Tibial nerve (tissue), 4 donors: ENCODE results near the gene GPR139. TPM values are rescaled to one million over a fixed set of nuclear protein-coding genes. Genes with fewer than 3 reads are reported as not detected.

Experiments used
- DNase-seq, 2 donors: peaks; one replicate each; pipeline ENCODE4 v3.0.0-alpha.2; 2019; ENCODE audit warnings: low spot score in 2 of 2
- H3K27ac ChIP-seq, 4 donors: fragments of 200-600 bp; sonication (generic) in 3 of 4; one replicate each; pipeline ENCODE4 v1.5.1; 2017 to 2019; ENCODE audit warnings: mild to moderate bottlenecking in 1 of 4
- H3K27me3 ChIP-seq, 2 donors: fragments of 200-600 bp; sonication (generic) in 1 of 2; one replicate each; pipeline versions ENCODE4 v1.5.1 to v1.6.0; 2017 to 2019
- H3K36me3 ChIP-seq, 3 donors: fragments of 200-600 bp; sonication (generic); one replicate each; pipeline ENCODE4 v1.5.1; 2018 to 2019
- H3K4me1 ChIP-seq, 4 donors: fragments of 200-600 bp; sonication (generic) in 3 of 4; one replicate each; pipeline ENCODE4 v1.5.1; 2017 to 2019
- H3K4me3 ChIP-seq, 4 donors: fragments of 200-600 bp; sonication (generic) in 3 of 4; one replicate each; pipeline ENCODE4 v1.5.1; 2017 to 2019; ENCODE audit warnings: mild to moderate bottlenecking in 1 of 4, moderate library complexity in 1 of 4
- H3K9me3 ChIP-seq, 4 donors: fragments of 200-600 bp; sonication (generic) in 3 of 4; one replicate each; pipeline ENCODE4 v1.5.1; 2017 to 2019
- EP300 ChIP-seq, 2 donors: sonication (generic); formaldehyde crosslinking; IDR thresholded peaks; one replicate each; pipeline ENCODE4 v1.6.1; 2017; ENCODE audit warnings: antibody characterized with exemption in 2 of 2, mild to moderate bottlenecking in 1 of 2
- POLR2A ChIP-seq, 2 donors: fragments of 450-650 bp; IDR thresholded peaks; one replicate each; pipeline ENCODE4 v1.6.1; 2017; ENCODE audit warnings: antibody characterized with exemption in 2 of 2, mild to moderate bottlenecking in 2 of 2, moderate library complexity in 2 of 2
- WGBS, 2 donors: methylation state at CpG; one replicate each; pipeline ENCODE4 v1.1.5; 2018; 5-methylcytosine and 5-hydroxymethylcytosine counted together
- total RNA-seq, 4 donors: library from RNA; depleted of rRNA; stranded (reverse); fragments of >200 nt; gene quantifications; one replicate each; pipeline ENCODE4 v1.1.0, GENCODE V29; 2016
- TF ChIP-seq, protein P1 (sequence below), 5 experiments: fragments of 200-600 bp in 3 of 5; fragments of 450-650 bp in 2 of 5; sonication (generic) in 3 of 5; IDR thresholded peaks; one replicate each; pipeline ENCODE4 v1.5.1; 2016 to 2019; ENCODE audit warnings: antibody characterized with exemption in 5 of 5, mild to moderate bottlenecking in 3 of 5, moderate library complexity in 2 of 5

GPR139 gene
- total RNA-seq, 4 donors from 2014 or later = not detected

DNA sequence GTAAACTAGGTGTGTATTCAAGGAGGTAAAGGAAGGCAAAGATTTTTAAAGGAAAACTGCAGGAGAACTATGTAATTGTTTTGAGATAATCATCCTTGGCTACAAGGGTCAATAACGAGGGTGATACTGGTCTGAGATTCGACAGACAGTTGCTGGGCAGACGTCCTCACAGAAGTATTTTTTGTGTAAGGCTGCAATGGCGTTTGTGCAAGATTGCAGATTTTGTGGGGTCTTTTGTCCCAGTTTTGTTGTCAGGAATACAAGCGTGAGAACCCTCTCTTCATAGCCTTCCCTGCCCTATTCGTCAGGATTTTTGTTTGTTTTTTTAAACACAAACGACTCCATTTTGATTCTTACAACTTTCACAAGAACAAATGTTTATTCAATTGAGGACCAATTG, 57.5 kb downstream of the GPR139 start:
- no peaks in the 10 kb centered on the region for H3K36me3 ChIP-seq
- no peak overlapping the region for H3K27ac ChIP-seq
- H3K27me3 ChIP-seq = no peaks in the 10 kb centered on the region
- WGBS, 2 donors = 42 to 48% methylated on average over 7 of the region's 7 CpGs
- H3K4me1 ChIP-seq = no peaks in the 10 kb centered on the region
- peaks cover 0 to 6% (median 0%) of the 10 kb centered on the region in 4 donors for H3K9me3 ChIP-seq
- TF ChIP-seq EP300 (IDR thresholded peaks at IDR 0.05) = no peak
- TF ChIP-seq, protein P1, sequence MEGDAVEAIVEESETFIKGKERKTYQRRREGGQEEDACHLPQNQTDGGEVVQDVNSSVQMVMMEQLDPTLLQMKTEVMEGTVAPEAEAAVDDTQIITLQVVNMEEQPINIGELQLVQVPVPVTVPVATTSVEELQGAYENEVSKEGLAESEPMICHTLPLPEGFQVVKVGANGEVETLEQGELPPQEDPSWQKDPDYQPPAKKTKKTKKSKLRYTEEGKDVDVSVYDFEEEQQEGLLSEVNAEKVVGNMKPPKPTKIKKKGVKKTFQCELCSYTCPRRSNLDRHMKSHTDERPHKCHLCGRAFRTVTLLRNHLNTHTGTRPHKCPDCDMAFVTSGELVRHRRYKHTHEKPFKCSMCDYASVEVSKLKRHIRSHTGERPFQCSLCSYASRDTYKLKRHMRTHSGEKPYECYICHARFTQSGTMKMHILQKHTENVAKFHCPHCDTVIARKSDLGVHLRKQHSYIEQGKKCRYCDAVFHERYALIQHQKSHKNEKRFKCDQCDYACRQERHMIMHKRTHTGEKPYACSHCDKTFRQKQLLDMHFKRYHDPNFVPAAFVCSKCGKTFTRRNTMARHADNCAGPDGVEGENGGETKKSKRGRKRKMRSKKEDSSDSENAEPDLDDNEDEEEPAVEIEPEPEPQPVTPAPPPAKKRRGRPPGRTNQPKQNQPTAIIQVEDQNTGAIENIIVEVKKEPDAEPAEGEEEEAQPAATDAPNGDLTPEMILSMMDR (IDR thresholded peaks at IDR 0.05) = no peak
- TF ChIP-seq POLR2A (IDR thresholded peaks at IDR 0.05) = no peak
- H3K4me3 ChIP-seq = no peak overlapping the region
- DNase-seq = no peak

DNA sequence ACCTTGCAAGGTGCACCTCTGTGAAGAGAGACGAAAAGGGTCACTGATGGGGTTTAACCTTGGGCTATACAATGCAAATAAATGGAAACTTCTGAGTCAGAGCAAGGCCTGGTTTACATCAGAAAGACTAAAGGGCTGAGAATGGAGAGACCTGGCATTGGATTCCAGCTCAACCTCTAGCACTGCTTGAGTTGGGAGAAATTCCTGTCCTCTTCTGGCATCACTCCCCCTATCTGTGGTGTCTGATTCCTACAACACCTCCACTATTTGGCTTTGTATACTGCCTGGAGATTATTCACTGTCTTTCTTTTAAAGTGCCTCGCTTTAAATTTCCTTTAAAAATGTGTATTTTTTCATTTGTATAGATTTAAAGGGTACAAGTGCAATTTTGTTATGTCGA, 68.8 kb downstream of the GPR139 start:
- Histone ChIP-seq H3K9me3 (peaks cover 0 to 9% (median 0%) of the 10 kb centered on the region in 4 donors), H3K4me3 (no peak overlapping the region), H3K27ac (no peak overlapping the region), H3K36me3 (no peaks in the 10 kb centered on the region), H3K27me3 (no peaks in the 10 kb centered on the region), H3K4me1 (no peaks in the 10 kb centered on the region)
- 44 to 49% methylated on average over 3 of the region's 3 CpGs for whole genome bisulfite sequencing, 2 donors
- no peak for TF ChIP-seq EP300 (IDR thresholded peaks at IDR 0.05)
- TF ChIP-seq POLR2A (IDR thresholded peaks at IDR 0.05) = no peak
- TF ChIP-seq, protein P1 (IDR thresholded peaks at IDR 0.05) = no peak
- no peak for DNase-seq

DNA sequence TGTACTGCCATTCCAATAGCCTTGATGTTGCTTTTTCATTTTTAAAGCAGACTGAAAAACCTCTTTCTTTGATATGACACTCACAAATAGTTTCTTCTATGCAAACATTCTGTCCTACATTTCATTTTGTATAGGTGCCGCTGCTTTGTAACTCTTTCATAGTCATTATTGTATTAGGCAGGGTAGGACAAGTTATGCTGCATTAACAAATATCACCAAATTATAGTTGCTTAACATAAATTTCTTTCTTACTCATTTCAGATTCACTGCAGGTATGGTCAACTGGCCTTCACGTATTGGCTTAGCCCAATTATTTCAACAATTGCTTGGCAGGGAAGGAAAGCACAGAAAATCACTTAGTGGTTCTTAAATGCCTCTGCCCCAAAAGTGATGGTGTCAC, 70.8 kb downstream of the GPR139 start:
- Histone ChIP-seq H3K27ac (no peak overlapping the region), H3K4me1 (no peaks in the 10 kb centered on the region), H3K9me3 (peaks cover 0 to 7% (median 0%) of the 10 kb centered on the region in 4 donors), H3K36me3 (no peaks in the 10 kb centered on the region), H3K27me3 (no peaks in the 10 kb centered on the region), H3K4me3 (no peak overlapping the region)
- TF ChIP-seq, protein P1 (IDR thresholded peaks at IDR 0.05) = no peak
- no peak for TF ChIP-seq POLR2A (IDR thresholded peaks at IDR 0.05)
- TF ChIP-seq EP300 (IDR thresholded peaks at IDR 0.05) = no peak
- no peak for DNase-seq
- WGBS, 2 donors = 90 to 91% methylated on average over 2 of the region's 2 CpGs

DNA sequence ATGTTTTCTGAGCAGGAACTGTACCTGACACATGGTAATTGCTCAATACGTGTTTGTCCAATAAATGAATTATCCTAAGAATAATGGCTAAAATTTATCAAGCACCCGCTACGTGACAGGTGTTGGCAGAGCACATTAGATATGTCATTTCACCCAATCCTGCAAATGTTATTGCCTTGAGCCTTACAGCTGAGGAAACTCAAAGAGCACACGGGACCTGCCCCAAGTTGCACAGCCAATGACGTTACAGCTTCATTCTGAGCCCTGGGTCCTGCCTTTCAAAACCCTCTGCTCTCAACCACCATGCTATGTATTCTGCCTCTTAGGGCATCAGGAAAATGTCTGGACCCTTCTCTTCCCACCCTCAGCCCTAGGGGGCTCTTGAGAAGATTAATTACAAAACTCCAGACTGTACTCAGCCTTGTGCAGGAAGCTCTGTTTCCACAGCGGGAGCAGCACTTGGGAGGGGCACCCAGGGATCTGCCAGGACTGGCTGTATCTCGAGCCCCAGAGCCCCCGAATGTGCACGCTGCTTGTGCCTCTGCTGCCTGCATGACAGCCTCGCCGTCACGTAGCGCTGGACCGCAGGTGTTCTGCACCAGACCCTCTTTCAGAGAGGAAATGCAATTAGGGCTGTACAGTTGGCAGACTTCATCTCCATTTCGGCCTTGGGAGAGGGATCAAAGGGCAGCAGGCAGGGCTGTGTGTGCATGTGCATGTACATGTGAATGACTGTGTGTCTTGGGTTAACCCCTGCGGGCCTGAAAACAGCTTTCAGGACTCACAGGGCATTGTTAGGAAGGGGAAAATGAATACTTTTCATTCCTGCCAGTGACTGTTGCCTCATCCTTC, 71.6 kb downstream of the GPR139 start:
- no peak overlapping the region for H3K4me3 ChIP-seq
- H3K36me3 ChIP-seq = no peaks in the 10 kb centered on the region
- no peak for DNase-seq
- peaks cover 0 to 7% (median 0%) of the 10 kb centered on the region in 4 donors for H3K9me3 ChIP-seq
- no peaks in the 10 kb centered on the region for H3K4me1 ChIP-seq
- WGBS, 2 donors = 62 to 67% methylated on average over 16 of the region's 16 CpGs
- H3K27me3 ChIP-seq = no peaks in the 10 kb centered on the region
- H3K27ac ChIP-seq = no peak overlapping the region
- TF ChIP-seq POLR2A (IDR thresholded peaks at IDR 0.05) = no peak
- TF ChIP-seq, protein P1 (IDR thresholded peaks at IDR 0.05) = no peak
- TF ChIP-seq EP300 (IDR thresholded peaks at IDR 0.05) = no peak

DNA sequence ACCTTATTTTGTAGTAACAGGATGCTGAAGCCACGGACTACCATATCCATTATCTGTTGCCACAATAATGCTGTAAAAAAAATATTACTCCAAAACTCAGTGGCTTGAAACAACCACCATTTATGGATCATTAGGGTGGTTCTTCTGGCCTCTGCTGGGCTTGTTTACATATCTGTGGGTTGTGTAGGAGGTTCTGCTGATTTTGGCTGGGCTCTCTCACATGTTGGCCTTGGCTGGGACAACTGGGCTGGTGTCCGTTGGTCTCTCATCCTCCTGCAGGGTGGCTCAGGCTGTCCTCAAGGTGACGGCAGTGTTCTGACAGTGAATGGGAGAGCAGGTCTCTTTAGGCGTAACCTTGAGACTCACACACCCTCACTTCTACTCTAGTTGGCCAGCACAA, 76.0 kb downstream of the GPR139 start:
- Histone ChIP-seq H3K27me3 (no peaks in the 10 kb centered on the region), H3K9me3 (no peaks in the 10 kb centered on the region), H3K36me3 (no peaks in the 10 kb centered on the region), H3K4me1 (no peaks in the 10 kb centered on the region), H3K4me3 (no peak overlapping the region), H3K27ac (no peak overlapping the region)
- TF ChIP-seq EP300 (IDR thresholded peaks at IDR 0.05) = no peak
- TF ChIP-seq, protein P1 (IDR thresholded peaks at IDR 0.05) = no peak
- TF ChIP-seq POLR2A (IDR thresholded peaks at IDR 0.05) = no peak
- DNase-seq = no peak
- WGBS, 2 donors = 57 to 69% methylated on average over 4 of the region's 4 CpGs
